HG03469 (cell line): ENCODE measurements around the gene ZMIZ1.

Experiments used
- ATAC-seq: cut with Tn5 transposase; IDR thresholded peaks from one replicate; pipeline ENCODE4 v1.9.1; 2021; ENCODE audit warnings: mild to moderate bottlenecking, moderate library complexity, moderate number of reproducible peaks; ENCODE audit not compliant: unreplicated experiment

The ZMIZ1 gene

GRCh38 chr10:79162861-79163665 is 94.3 kb downstream of the ZMIZ1 start:
- ATAC-seq = no peak

GRCh38 chr10:79163666-79163975 is 94.9 kb downstream of the ZMIZ1 start:
- no peak for ATAC-seq

- ATAC-seq = no peak
Observed at GRCh38 chr10:79164075-79164474, 95.3 kb downstream of the ZMIZ1 start.

GRCh38 chr10:79165070-79165778 is 96.5 kb downstream of the ZMIZ1 start:
- no peak for ATAC-seq

- no peak for ATAC-seq
Observed at GRCh38 chr10:79166312-79166721, 97.6 kb downstream of the ZMIZ1 start.

DNA sequence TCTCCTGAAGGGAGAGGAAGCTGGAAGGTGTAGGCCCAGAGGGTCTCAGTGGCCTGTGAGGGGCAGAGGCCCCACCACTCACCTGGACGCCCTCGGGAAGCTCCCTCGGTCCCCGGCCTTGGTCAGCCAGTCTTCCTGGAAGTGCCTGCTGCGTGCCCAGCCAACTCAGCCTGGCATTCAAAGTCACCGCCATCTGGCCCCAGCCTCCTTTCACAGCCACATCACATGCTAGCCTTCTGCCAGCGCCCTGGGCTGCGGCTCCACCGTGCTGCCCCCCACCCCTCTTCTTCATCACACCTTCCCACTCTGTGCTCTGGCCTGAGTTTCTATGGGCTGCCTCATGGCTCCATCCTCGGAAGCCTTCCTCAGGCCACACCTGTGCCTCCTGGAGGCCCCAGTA is 98.0 kb downstream of the ZMIZ1 start:
- ATAC-seq = no peak

DNA sequence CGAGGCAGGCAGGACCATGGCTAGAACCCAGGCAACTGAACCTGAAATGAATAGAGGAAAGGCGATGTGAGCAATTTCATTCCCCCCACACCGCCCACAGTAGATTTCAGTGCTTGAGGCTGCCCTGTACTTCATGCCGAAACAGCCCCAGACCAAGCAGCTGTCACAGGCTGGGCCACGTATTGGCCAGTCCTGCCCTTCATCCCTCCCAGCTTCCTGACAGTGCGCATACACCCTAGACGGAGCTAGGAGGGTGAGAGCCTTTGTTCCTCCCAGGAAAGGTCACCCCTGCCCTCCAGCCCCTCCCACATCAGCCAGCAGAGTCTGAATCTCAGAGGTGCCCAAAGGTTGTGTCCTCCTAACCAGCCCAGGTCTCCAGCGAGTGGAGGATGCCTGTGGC is 98.8 kb downstream of the ZMIZ1 start:
- ATAC-seq = no peak

DNA sequence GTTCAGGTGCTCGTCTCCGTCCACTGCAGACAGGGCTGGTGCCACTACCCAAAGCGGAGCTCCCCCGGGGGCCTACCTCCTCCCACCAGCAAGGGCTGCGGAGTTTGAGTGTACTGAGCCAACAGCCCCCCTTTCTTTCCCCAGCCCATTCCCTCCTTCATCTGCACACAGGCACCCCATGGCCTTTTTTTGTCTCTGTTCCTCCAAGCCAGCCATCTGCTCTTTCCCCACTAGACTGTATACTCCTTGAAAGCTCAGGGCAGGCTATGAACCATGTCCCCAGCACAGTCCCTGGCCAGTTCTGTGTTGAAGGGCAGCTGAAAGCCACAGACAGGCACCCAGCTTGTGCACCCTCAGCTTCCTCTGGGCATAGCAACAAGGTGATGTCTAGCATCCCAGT is 99.4 kb downstream of the ZMIZ1 start:
- no peak for ATAC-seq

DNA sequence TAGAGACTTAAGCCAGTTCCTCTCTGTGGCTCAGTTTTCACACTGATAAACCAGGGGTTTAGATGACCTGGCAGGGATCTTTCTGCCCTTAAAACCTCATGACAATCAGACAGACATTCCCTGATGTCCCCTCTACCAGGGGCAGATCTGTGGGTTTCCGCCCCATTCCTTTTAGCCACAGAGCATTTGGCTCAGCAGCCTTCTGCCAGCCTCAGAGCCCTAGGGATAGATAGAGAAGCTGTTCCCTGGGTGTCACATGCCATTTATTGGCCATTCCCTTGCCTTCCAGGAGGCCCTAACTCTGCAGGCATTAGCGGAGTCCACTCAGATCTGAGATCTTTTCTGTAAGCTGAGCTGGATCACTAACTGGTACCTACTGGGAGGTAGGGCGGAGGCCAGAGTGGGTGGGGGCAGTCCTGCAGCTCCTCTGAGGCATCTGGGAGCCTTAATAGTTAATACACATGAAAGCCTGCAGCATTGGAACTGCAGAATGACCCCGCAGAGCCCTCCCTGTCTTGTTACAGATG is 101.5 kb downstream of the ZMIZ1 start:
- ATAC-seq = no peak

- no peak for ATAC-seq
Observed at GRCh38 chr10:79170993-79171392, 102.2 kb downstream of the ZMIZ1 start.

DNA sequence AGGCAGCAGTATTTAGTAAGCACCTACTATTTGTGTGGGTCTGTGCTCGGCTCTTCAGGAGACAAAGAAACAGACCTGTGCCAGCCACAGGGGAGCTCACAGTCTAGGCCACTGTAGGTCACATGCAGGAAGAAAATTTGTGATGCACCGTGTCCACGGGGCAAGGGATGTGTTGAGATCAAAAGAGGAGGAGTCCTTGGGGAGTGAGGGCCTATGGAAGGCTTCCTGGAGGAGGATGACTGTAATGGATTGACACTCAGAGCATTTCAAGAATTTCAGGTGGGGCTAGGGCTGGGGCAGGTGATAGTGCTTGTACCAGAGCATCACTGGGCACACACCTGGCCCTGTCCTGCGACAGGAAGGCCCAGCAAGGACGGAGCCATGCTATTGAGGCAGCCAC is 102.7 kb downstream of the ZMIZ1 start:
- no peak for ATAC-seq

- ATAC-seq = no peak
Observed at GRCh38 chr10:79172881-79173280, 104.1 kb downstream of the ZMIZ1 start.

GRCh38 chr10:79173582-79174262 is 105.0 kb downstream of the ZMIZ1 start:
- no peak for ATAC-seq

GRCh38 chr10:79176052-79176501 is 107.3 kb downstream of the ZMIZ1 start:
- no peak for ATAC-seq

GRCh38 chr10:79176949-79177602 is 108.3 kb downstream of the ZMIZ1 start:
- ATAC-seq = no peak

GRCh38 chr10:79178070-79178576 is 109.4 kb downstream of the ZMIZ1 start:
- ATAC-seq = no peak

DNA sequence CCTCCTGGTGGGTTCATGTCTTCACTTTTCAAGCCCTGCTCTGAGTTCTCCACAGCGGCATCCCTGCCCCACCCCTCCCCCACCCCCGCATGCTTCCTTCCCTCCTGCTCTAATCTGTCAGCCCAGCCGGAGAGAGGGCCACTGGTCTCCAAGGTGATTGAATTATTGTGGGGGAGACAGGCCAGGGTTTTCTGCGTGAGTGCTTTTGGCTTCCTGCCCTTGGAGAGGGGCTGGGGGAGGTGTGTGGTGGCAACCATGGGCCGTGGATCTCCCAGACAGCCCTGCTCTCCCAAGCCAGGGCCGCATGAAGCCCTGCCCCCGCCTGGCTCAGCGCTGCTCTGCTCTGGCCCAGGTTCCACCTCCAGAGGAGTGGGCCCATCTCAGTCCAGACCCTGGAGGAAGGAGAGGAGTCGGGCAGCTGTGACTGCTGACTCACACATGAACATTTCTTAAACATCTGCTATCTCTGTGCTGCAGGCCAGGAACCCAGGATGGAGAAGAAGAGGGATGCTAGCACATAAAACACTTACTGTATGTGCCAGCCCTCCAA is 109.9 kb downstream of the ZMIZ1 start:
- no peak for ATAC-seq

- no peak for ATAC-seq
Observed at GRCh38 chr10:79179164-79179956, 110.6 kb downstream of the ZMIZ1 start.

GRCh38 chr10:79179957-79180309 is 111.2 kb downstream of the ZMIZ1 start:
- ATAC-seq = no peak
